Activated CD4-positive, alpha-beta T cell treated with anti-CD3 and anti-CD28 coated beads, Interleukin-2, amount 10 ng/mL, durations not matched to agents 24 days and 14 days (primary cell): ENCODE measurements around the gene PTPRK. TPM values are rescaled to one million over a fixed set of nuclear protein-coding genes. Genes with fewer than 3 reads are reported as not detected.

ENCODE experiments used
- DNase-seq: peaks from one replicate; pipeline ENCODE4 v3.0.0; 2022
- H3K27ac Mint-ChIP-seq: one replicate; pipeline ENCODE4 v1.8.0; 2022; ENCODE audit warnings: mild to moderate bottlenecking, mixed read lengths
- H3K27me3 Mint-ChIP-seq: one replicate; pipeline ENCODE4 v1.8.0; 2022; ENCODE audit warnings: mixed read lengths
- H3K36me3 Mint-ChIP-seq: one replicate; pipeline ENCODE4 v1.8.0; 2022; ENCODE audit warnings: low read depth, mild to moderate bottlenecking, mixed read lengths
- H3K4me1 Mint-ChIP-seq: one replicate; pipeline ENCODE4 v1.8.0; 2021; ENCODE audit warnings: mixed read lengths
- H3K4me3 Mint-ChIP-seq: one replicate; pipeline ENCODE4 v1.8.0; 2022; ENCODE audit warnings: mild to moderate bottlenecking, moderate library complexity, mixed read lengths
- H3K9me3 Mint-ChIP-seq: one replicate; pipeline ENCODE4 v1.8.0; 2021; ENCODE audit warnings: mixed read lengths
- intact Hi-C: fragments of 100-400 bp; cut with micrococcal nuclease; formaldehyde crosslinking; loops from one replicate; pipeline ENCODE4 v1.15.1; 2023
- total RNA-seq: library from RNA; stranded (reverse); gene quantifications from 2 replicates; pipeline ENCODE4 v1.2.3, GENCODE V29; 2022

The PTPRK gene
- total RNA-seq, 1 donor from 2014 or later: 3.6 TPM

DNA sequence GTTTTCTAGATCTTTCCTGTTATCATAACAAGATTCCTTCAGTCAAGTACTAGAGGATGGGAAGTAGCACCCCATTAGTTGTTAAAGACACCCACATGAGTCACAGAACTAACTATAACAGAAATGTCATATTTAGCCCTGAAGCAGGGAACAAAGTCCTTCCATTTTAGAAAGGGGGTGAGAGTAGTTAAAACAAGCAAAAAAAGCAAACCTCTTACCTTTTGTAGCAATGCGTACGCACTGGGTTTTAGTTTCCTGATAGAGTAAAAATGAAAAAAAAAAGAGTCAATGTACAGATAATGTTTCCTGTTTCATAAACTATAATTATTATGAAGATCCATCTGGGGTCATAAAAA, 455.9 kb downstream of the PTPRK start:
- Mint-ChIP-seq H3K36me3 (no peaks in the 10 kb centered on the region), H3K4me1 (peaks cover 2% of the 10 kb centered on the region), H3K9me3 (no peaks in the 10 kb centered on the region), H3K27me3 (no peaks in the 10 kb centered on the region), H3K4me3 (no peak overlapping the region), H3K27ac (no peak overlapping the region)
- DNase-seq: no peak
- intact Hi-C loops: no loop called here

DNA sequence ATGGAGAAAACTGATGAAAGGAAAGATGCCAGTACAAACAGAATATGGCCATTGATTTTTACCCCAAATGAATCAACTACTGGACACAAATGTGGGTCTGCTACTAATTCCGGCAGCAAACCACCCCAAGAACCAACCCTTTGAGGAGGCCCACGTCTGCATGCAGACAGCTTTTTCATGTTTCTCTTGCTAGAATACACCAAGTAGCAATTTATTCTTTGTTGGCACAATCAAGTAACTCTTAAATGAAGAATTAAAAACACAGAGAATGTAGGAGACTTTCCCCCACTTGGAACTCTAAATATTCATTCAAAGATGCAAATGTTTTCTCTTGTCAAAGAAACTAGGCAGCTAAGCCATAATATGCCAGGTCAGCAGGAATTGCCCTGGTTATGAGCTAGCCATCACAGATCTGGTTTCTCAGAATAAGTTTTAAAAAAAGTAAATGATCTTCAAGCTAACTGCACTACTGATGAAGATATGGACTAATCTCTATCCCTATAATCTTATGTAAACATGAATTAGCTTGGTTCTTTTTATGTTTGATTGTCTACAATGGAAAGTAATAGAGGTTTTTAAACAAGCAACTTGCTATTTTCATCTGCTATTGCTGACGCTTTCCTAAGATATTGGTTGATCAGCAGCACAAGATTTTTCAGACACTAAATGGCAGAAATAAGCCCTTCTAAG, 456.4 kb downstream of the PTPRK start:
- H3K4me3 Mint-ChIP-seq: no peak overlapping the region
- DNase-seq: no peak
- H3K4me1 Mint-ChIP-seq: peaks cover 2% of the 10 kb centered on the region
- intact Hi-C loops: no loop called here
- no peaks in the 10 kb centered on the region for H3K9me3 Mint-ChIP-seq
- H3K27me3 Mint-ChIP-seq: no peaks in the 10 kb centered on the region
- H3K27ac Mint-ChIP-seq: no peak overlapping the region
- no peaks in the 10 kb centered on the region for H3K36me3 Mint-ChIP-seq

DNA sequence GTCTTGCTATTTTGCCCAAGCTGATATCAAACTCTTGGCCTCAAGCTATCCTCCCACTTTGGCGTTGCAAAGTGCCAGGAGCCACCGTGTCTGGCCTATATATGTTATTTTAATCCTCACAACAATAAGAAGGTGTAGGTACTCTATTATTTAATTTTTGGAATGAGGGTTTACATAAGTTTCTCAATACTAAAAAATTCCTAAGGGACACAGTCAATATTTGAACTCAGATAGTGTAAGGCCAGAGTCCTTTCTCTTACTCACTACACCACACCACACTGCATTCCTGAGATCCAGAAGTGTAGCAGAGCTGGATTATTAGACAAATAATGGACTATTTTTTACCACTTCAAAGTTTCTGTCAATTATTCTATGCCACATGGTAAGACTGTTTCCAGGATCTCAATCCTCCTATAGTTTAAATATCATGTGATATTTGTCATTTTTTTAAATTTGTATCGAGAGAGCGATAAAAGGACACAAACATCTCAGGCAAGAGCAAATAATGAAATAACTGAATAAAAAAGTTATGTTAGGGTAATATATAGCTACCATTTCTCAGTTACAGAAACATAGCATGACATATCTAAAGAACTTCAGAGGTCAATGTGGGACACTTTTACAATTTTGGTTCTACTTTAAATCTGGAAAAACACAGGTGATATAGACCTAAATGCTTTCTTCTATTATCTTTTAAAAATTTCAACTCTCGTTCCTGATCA, 457.4 kb downstream of the PTPRK start:
- no peak for DNase-seq
- no peaks in the 10 kb centered on the region for H3K36me3 Mint-ChIP-seq
- no peaks in the 10 kb centered on the region for H3K9me3 Mint-ChIP-seq
- H3K27ac Mint-ChIP-seq: no peak overlapping the region
- no peak overlapping the region for H3K4me3 Mint-ChIP-seq
- peaks cover 2% of the 10 kb centered on the region for H3K4me1 Mint-ChIP-seq
- intact Hi-C loops: no loop called here
- H3K27me3 Mint-ChIP-seq: no peaks in the 10 kb centered on the region

DNA sequence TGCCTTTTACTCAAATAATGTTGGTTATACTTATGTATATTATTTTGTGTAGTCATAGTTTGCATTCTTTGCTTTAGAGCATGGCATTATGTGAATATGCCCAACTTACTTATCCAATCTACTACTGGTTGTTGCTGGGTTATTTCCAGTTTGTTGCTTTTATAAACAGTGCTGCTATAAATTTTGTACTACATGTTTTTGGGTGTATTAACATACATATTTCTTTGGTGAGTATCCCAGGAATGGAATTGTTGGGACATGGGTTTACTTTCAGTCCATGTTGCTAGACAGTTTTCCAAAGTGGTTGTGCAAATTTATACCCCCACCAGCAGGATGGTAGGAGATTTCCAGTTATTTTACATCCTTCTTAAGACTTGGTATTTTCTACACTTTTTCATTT, 462.5 kb downstream of the PTPRK start:
- H3K27ac Mint-ChIP-seq: no peak overlapping the region
- no peaks in the 10 kb centered on the region for H3K9me3 Mint-ChIP-seq
- intact Hi-C loops: no loop called here
- no peaks in the 10 kb centered on the region for H3K4me1 Mint-ChIP-seq
- no peak for DNase-seq
- H3K4me3 Mint-ChIP-seq: no peak overlapping the region
- no peaks in the 10 kb centered on the region for H3K36me3 Mint-ChIP-seq
- H3K27me3 Mint-ChIP-seq: no peaks in the 10 kb centered on the region

DNA sequence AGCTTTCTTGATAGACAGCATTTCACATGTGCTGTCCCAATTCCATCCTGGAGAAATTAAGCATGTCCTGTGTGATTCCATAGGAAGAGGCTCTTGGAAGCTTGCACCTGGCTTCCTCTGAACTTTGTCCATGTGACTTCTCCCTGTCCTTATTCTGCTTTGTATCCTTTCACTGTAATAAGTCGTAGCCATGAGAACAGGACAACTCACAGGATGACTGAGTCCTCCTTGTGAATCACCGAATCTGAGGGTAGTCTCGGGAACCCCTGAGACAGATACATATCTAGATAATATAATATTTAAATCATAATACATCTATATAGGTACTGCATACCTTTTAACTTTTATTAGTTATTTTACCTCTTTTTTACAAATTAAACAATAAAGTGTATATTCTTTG, 462.9 kb downstream of the PTPRK start:
- no peak for DNase-seq
- H3K4me1 Mint-ChIP-seq: no peaks in the 10 kb centered on the region
- H3K36me3 Mint-ChIP-seq: no peaks in the 10 kb centered on the region
- intact Hi-C loops: no loop called here
- no peak overlapping the region for H3K4me3 Mint-ChIP-seq
- no peak overlapping the region for H3K27ac Mint-ChIP-seq
- H3K27me3 Mint-ChIP-seq: no peaks in the 10 kb centered on the region
- H3K9me3 Mint-ChIP-seq: no peaks in the 10 kb centered on the region

DNA sequence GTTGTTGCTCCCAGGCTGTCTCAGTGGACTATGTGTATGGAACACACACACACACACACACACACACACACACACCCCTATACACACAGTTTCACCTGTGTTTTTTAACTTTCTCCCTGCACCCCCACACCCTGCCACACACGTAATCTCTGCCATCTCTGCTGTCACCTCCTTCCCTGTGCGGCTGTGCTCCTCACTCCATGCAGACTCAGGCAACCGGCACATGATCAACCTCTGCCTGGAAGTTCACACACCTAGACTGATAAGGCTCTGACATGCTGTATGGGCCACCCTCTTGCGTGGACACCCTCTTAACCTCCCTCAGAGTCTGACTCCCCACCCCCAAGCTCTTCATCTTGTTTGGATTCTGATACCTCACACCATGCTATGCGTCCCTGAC, 467.3 kb downstream of the PTPRK start:
- no peak for DNase-seq
- H3K36me3 Mint-ChIP-seq: no peaks in the 10 kb centered on the region
- no peak overlapping the region for H3K27ac Mint-ChIP-seq
- H3K9me3 Mint-ChIP-seq: no peaks in the 10 kb centered on the region
- H3K4me1 Mint-ChIP-seq: no peaks in the 10 kb centered on the region
- intact Hi-C loops: no loop called here
- no peaks in the 10 kb centered on the region for H3K27me3 Mint-ChIP-seq
- no peak overlapping the region for H3K4me3 Mint-ChIP-seq

DNA sequence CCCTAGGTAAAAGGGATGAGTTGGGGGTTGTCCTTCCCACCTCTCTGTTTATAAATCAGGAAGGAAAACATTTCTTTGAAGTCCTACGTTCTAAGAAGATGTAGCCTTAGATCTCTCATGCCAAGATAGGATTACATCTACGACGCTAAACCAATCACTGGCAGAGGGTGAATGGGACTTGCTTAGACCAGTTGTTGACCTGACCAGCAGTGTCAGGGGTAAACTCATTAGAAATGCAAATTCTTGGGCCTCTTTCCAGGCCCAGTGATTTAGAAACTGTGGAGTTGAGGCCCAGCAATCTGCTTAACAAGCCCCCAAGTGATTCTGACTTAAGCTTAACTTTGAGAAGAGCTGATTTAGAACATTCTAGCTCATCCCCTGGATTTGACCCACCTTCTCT, 472.4 kb downstream of the PTPRK start:
- intact Hi-C loops: no loop called here
- Mint-ChIP-seq H3K27ac (no peak overlapping the region), H3K4me1 (no peaks in the 10 kb centered on the region), H3K4me3 (no peak overlapping the region), H3K27me3 (no peaks in the 10 kb centered on the region), H3K36me3 (no peaks in the 10 kb centered on the region), H3K9me3 (peaks cover 6% of the 10 kb centered on the region)
- no peak for DNase-seq

- no peak overlapping the region for H3K27ac Mint-ChIP-seq
- intact Hi-C loops: no loop called here
- DNase-seq: no peak
- H3K9me3 Mint-ChIP-seq: peaks cover 6% of the 10 kb centered on the region
- H3K4me3 Mint-ChIP-seq: no peak overlapping the region
- no peaks in the 10 kb centered on the region for H3K27me3 Mint-ChIP-seq
- no peaks in the 10 kb centered on the region for H3K36me3 Mint-ChIP-seq
- H3K4me1 Mint-ChIP-seq: no peaks in the 10 kb centered on the region
Observed at GRCh38 chr6:128046033-128046432, 474.4 kb downstream of the PTPRK start.

DNA sequence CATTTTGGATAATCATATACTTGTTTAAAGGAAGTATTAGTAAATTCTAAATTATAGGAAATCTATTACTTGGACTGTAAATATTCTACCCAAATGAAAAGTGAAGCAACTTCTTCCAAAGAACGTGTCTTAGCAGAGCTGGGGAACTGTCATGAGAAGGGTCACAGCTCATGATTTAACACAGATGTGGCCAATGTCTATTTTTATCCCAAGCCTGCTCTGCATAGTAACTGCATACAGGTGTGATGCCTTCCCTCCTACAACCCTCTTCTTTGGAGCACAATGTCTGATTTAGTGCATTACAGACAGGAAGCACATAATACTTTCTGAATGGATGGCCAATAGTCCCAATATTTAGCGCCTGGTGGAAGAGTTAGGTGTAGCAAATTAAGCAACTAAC, 480.9 kb downstream of the PTPRK start:
- no peaks in the 10 kb centered on the region for H3K36me3 Mint-ChIP-seq
- no peak for DNase-seq
- H3K4me3 Mint-ChIP-seq: no peak overlapping the region
- intact Hi-C loops: no loop called here
- H3K4me1 Mint-ChIP-seq: no peaks in the 10 kb centered on the region
- peaks cover 6% of the 10 kb centered on the region for H3K9me3 Mint-ChIP-seq
- H3K27me3 Mint-ChIP-seq: no peaks in the 10 kb centered on the region
- H3K27ac Mint-ChIP-seq: no peak overlapping the region

- peaks cover 3% of the 10 kb centered on the region for H3K4me1 Mint-ChIP-seq
- no peaks in the 10 kb centered on the region for H3K27me3 Mint-ChIP-seq
- no peaks in the 10 kb centered on the region for H3K9me3 Mint-ChIP-seq
- H3K4me3 Mint-ChIP-seq: no peak overlapping the region
- DNase-seq: no peak
- no peaks in the 10 kb centered on the region for H3K36me3 Mint-ChIP-seq
- H3K27ac Mint-ChIP-seq: no peak overlapping the region
- intact Hi-C loops: no loop called here
Observed at GRCh38 chr6:128036808-128037570, 483.4 kb downstream of the PTPRK start.

GRCh38 chr6:128033156-128033555, 487.2 kb downstream of the PTPRK start:
- H3K4me1 Mint-ChIP-seq: peaks cover 5% of the 10 kb centered on the region
- intact Hi-C loops: no loop called here
- DNase-seq: no peak
- no peaks in the 10 kb centered on the region for H3K27me3 Mint-ChIP-seq
- no peak overlapping the region for H3K27ac Mint-ChIP-seq
- no peak overlapping the region for H3K4me3 Mint-ChIP-seq
- no peaks in the 10 kb centered on the region for H3K36me3 Mint-ChIP-seq
- peaks cover 4% of the 10 kb centered on the region for H3K9me3 Mint-ChIP-seq

DNA sequence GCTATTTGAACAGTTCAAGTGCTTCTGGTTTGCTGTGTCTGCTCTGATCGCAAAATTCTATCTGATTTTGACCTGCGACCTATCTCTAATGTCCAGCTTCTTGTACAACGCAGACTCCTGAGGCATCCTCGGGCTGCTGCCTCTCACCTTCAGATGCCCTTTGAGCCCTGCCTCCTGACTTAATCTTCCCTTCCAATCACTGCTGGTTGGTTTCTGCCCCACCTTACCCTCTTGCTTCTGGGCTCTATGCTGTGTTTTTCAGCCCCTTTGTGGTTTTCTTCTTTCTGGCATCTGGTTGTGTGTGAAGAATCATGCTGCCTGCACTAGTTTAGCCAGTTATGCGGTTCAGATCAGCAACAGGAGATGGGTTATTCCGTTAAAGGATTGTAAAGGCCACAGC, 488.4 kb downstream of the PTPRK start:
- Mint-ChIP-seq H3K27me3 (no peaks in the 10 kb centered on the region), H3K36me3 (no peaks in the 10 kb centered on the region), H3K4me1 (peaks cover 5% of the 10 kb centered on the region), H3K4me3 (no peak overlapping the region), H3K27ac (no peak overlapping the region), H3K9me3 (peaks cover 4% of the 10 kb centered on the region)
- intact Hi-C loops: no loop called here
- DNase-seq: no peak

- H3K27me3 Mint-ChIP-seq: no peaks in the 10 kb centered on the region
- peaks cover 5% of the 10 kb centered on the region for H3K4me1 Mint-ChIP-seq
- H3K27ac Mint-ChIP-seq: no peak overlapping the region
- H3K9me3 Mint-ChIP-seq: peaks cover 4% of the 10 kb centered on the region
- H3K36me3 Mint-ChIP-seq: no peaks in the 10 kb centered on the region
- H3K4me3 Mint-ChIP-seq: no peak overlapping the region
- DNase-seq: no peak
- intact Hi-C loops: no loop called here
Observed at GRCh38 chr6:128029826-128030225, 490.6 kb downstream of the PTPRK start.

- Mint-ChIP-seq H3K36me3 (no peaks in the 10 kb centered on the region), H3K4me1 (peaks cover 5% of the 10 kb centered on the region), H3K4me3 (no peak overlapping the region), H3K27ac (no peak overlapping the region), H3K9me3 (peaks cover 4% of the 10 kb centered on the region), H3K27me3 (no peaks in the 10 kb centered on the region)
- DNase-seq: no peak
- intact Hi-C loops: no loop called here
Observed at GRCh38 chr6:128028183-128028582, 492.2 kb downstream of the PTPRK start.
